GM12874 (cell line): ENCODE results near the gene RASSF3.

Experiments used
- CTCF ChIP-seq: IDR thresholded peaks from 2 replicates; pipeline ENCODE4 v1.5.1; 2011; ENCODE audit warnings: low read depth, mild to moderate bottlenecking, control low read depth, low read length, moderate library complexity; ENCODE audit not compliant: insufficient read depth

RASSF3 gene

GRCh38 chr12:64569923-64570691 is 40.2 kb upstream of the RASSF3 start:
- TF ChIP-seq CTCF, result no peak

GRCh38 chr12:64571411-64571810 is 38.9 kb upstream of the RASSF3 start:
- no peak for TF ChIP-seq CTCF

- no peak for TF ChIP-seq CTCF
Measured at GRCh38 chr12:64572241-64572640, 38.1 kb upstream of the RASSF3 start.

DNA sequence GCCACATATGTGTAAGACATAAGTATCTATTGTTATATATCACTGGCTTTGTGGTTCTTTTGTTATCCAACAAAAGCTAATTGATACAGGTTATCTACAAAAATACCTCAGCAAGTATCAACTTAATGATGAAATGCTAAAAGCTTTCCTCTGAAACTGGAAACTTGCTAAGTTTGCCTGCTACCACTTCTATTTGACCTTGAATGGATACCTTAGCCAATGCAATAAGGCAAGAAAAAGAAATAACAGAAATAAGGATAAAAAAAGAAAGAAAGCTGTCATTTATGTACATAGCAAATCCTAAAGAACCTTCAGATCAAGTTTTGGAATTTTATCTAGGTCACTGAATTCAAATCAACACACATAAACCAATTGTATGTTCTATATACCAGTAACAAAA is 35.5 kb upstream of the RASSF3 start:
- TF ChIP-seq CTCF, result no peak

DNA sequence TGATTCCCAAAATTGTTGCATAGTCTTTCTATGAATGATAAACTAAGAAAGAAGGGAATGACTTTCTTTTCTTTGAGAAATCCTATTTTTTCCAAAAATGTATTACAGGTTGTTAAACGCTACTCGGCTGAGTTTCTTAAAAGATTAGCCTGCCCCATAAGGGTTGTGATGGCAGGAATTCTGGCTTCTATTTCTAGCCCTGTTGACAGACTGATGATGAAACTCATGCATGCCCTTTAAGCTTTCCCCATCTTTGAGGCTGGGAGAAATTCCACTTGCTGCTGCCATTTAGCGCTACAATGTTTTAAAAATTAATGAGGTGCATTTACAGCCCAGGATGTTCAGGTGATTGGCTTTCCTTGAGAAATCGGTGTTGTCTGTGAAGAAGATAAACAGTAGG is 33.2 kb upstream of the RASSF3 start:
- TF ChIP-seq CTCF, result no peak

- TF ChIP-seq CTCF, result no peak
Measured at GRCh38 chr12:64578566-64578965, 31.7 kb upstream of the RASSF3 start.

DNA sequence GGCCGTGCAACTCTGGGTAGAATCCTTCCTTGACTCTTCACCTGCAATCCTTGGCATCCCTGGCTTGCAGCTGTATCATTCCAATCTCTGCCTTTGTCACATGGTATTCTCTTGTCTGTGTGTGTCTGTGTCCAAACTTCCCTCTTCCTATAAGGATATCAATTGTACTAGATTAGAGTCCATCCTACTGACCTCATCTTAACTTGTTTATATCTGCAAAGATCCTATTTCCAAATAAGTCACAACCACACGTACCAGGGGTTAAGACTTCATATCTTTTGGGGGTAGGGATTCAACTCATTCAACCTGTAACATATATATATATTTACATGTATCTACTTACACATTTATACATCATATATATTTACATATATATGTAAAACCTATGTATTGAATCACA is 29.6 kb upstream of the RASSF3 start:
- no peak for TF ChIP-seq CTCF
